Activated naive CD4-positive, alpha-beta T cell (primary cell): ENCODE data around the gene ULK4.
"Not testable (repeated sequence)": the region's sequence is repeated elsewhere in the genome, so short reads cannot be mapped to it uniquely, and the experiment has no call there.

ENCODE experiments used
- DNase-seq, 4 experiments: peaks; one replicate each; lab custom pipeline; 2025; lab: John Stamatoyannopoulos, UW

Gene ULK4

GRCh38 chr3:41441568-41441967 is 520.3 kb downstream of the ULK4 start:
- DNase-seq = no peak

- DNase-seq = no peak
These were observed 520.8 kb downstream of the ULK4 start for GRCh38 chr3:41441139-41441538.

GRCh38 chr3:41436983-41437382 is 524.9 kb downstream of the ULK4 start:
- no peak for DNase-seq

GRCh38 chr3:41434781-41435180 is 527.1 kb downstream of the ULK4 start:
- DNase-seq = no peak

- no peak for DNase-seq
These were observed 530.5 kb downstream of the ULK4 start for GRCh38 chr3:41431386-41431785.

- no peak for DNase-seq
These were observed 531.0 kb downstream of the ULK4 start for GRCh38 chr3:41430886-41431285.

GRCh38 chr3:41430391-41430790 is 531.5 kb downstream of the ULK4 start:
- no peak for DNase-seq

GRCh38 chr3:41426485-41426884 is 535.4 kb downstream of the ULK4 start:
- DNase-seq = no peak

GRCh38 chr3:41424543-41425300 is 537.2 kb downstream of the ULK4 start:
- no peak for DNase-seq

- DNase-seq = no peak
These were observed 542.1 kb downstream of the ULK4 start for GRCh38 chr3:41419809-41420208.

GRCh38 chr3:41418961-41419691 is 542.8 kb downstream of the ULK4 start:
- DNase-seq = no peak

GRCh38 chr3:41417574-41417973 is 544.3 kb downstream of the ULK4 start:
- DNase-seq = no peak

- DNase-seq = no peak
These were observed 550.8 kb downstream of the ULK4 start for GRCh38 chr3:41411065-41411464.

GRCh38 chr3:41405466-41405865 is 556.4 kb downstream of the ULK4 start:
- DNase-seq = no peak

- no peak for DNase-seq
These were observed 557.3 kb downstream of the ULK4 start for GRCh38 chr3:41404582-41404981.

GRCh38 chr3:41394896-41395295 is 567.0 kb downstream of the ULK4 start:
- no peak for DNase-seq

- not testable (repeated sequence) for DNase-seq
These were observed 591.0 kb downstream of the ULK4 start for GRCh38 chr3:41370765-41371535.

- DNase-seq = no peak
These were observed 591.6 kb downstream of the ULK4 start for GRCh38 chr3:41370307-41370706.

- DNase-seq = no peak
These were observed 592.1 kb downstream of the ULK4 start for GRCh38 chr3:41369838-41370237.

- no peak for DNase-seq
These were observed 595.9 kb downstream of the ULK4 start for GRCh38 chr3:41365973-41366372.

GRCh38 chr3:41364736-41365135 is 597.2 kb downstream of the ULK4 start:
- no peak for DNase-seq

GRCh38 chr3:41363830-41364523 is 597.9 kb downstream of the ULK4 start:
- no peak for DNase-seq
